ENCODE measurements around the gene CAMKK2.
"Not testable (repeated sequence)": the region's sequence is repeated elsewhere in the genome, so short reads cannot be mapped to it uniquely, and the experiment has no call there.

Gene CAMKK2

GRCh38 chr12:121296618-121297434 is at the start of gene CAMKK2:
TSS of gene CAMKK2 (minus strand) at chr12:121296709. CDS start at chr12:121274526, 22,183 bp downstream.
- peak; percentile 77 to 87 for DNase-seq

- DNase-seq: no peak
Measured at GRCh38 chr12:121345151-121345815, 48.8 kb upstream of the CAMKK2 start.

DNA sequence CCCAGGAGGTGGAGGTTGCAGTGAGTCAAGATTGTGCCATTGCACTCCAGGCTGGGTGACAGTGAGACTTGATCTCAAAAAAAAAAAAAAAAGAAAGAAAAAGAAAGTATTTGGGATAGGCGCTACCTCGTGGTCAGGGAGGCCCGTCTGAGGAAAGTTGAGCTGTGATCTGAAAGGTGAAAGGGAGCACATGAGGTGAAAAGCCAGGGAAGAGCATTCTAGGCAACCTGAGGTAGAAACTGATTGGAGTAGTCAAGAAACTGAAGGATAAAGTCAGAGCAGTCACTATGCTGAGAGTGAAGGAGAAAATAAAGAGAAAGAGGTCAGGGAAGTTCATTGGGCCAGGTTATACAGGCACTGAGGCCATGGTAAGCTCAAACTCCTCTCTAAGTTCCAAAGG is 48.0 kb upstream of the CAMKK2 start:
- DNase-seq: no peak

DNA sequence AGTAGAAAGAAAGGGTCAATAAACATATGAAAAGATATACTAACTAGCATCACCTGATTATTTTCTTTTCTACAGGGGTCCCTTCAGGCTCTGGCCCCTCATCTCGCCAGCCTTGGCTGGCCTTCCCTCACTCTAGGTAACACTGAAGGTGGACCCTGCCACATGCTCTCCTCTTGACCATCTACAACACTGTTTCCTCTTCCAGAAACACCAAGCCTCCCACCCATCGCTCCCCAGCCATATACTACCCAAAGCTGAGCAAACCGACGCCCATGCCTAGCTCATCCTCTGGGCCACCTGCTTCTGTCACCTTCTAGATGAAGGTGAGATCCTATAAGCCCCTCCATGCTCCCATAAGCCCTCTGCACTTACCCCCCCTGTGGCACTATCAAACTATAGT is 40.9 kb upstream of the CAMKK2 start:
- DNase-seq: no peak

DNA sequence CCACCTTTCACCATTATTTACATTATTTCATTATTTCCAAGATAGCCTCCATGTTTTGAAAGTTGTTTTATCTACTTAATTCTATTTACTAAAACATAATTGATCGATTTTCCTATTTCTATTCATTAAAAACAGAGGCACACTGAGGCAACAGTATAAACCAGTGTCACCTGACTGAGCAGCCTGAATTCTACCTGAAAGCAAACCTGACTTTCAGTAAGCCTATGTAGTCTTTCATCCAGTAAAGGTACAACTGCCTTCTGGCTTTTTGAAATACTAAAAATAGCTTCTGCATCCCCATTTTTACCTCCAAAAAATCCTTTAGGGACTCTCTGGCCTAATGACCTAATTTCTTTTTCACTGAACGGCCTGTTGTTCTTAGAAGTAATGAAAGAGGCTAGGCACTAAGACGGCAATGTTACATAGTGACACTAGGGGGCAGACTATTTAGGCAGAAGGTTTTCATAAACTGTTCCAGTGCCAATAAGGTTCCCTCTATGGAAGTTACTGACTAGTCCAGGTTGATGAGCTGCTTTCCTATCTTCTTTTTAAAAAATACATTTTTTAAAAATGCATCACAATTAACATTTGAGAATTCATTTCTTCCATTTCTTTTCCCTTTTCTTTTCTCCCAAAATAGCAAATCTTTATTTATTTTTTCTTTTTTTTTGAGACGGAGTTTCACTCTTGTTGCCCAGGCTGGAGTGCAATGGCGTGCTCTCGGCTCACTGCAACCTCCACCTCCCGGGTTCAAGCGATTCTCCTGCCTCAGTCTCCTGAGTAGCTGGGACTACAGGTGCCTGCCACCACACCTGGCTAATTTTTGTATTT is 38.2 kb upstream of the CAMKK2 start:
- peak; percentile 92 to 97 for DNase-seq

GRCh38 chr12:121333747-121334146 is 37.2 kb upstream of the CAMKK2 start:
- DNase-seq: no peak

DNA sequence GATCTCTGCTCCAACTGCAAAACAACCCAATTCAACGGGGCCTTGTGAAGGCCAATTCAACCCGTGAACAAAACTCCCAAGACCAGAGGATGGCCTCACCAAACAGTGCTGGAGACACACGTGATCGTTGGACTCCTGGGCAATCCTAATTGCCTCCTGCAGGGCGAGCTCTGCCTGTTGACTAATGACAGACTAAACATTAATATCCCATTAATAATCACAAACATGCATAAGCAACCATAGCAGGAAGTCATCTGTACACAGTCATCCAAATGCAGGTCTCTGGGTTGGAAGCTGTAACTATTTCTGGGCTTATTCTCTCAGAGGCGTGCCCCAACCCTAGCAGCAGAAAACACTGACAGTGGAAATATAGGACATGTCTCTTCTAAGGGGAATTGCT is 34.7 kb upstream of the CAMKK2 start:
- no peak for DNase-seq

DNA sequence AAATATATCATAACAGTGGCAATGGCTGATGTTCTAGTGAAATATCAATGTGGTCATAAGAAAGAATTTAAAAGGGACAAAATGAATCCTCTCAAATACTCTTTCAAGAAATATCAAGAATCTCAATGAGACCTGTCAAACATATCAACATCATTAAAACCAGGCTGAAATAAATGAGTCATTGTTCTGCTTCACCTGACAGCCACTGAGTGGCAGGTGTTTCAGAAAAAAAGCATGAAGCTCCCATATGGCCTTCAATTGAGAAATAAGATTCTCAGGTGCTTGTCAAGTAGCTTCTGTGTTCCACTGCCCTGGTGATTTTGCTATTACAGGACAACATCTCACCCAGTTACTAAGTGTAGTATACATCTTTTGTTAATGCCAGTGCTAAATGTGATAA is 34.2 kb upstream of the CAMKK2 start:
- DNase-seq: no peak

GRCh38 chr12:121330195-121330594 is 33.7 kb upstream of the CAMKK2 start:
- DNase-seq: no peak

GRCh38 chr12:121328620-121329019 is 32.1 kb upstream of the CAMKK2 start:
- DNase-seq: no peak

- DNase-seq: no peak
Measured at GRCh38 chr12:121326996-121327674, 30.6 kb upstream of the CAMKK2 start.

- no peak for DNase-seq
Measured at GRCh38 chr12:121325922-121326396, 29.4 kb upstream of the CAMKK2 start.

GRCh38 chr12:121323908-121324307 is 27.4 kb upstream of the CAMKK2 start:
- no peak for DNase-seq

- no peak for DNase-seq
Measured at GRCh38 chr12:121318121-121318520, 21.6 kb upstream of the CAMKK2 start.

DNA sequence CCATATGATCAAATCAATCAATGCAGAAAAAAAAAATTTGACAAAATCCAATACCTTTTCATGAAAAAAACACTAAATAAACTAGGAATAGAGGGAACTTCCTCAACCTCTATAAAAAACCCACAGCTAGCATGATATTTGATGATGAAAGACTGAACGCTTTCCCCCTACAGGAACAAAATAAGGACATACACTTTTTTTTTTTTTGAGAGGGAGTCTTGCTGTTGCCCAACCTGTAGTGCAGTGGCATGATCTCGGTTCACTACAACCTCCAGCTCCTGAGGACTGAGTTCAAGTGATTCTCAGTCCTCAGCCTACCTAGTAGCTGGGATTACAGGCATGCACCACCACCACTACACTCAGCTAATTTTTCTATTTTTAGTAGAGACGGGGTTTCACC is 17.9 kb upstream of the CAMKK2 start:
- DNase-seq: peak; percentile 51 to 55

GRCh38 chr12:121310231-121310630 is 13.7 kb upstream of the CAMKK2 start:
- not testable (repeated sequence) for DNase-seq

DNA sequence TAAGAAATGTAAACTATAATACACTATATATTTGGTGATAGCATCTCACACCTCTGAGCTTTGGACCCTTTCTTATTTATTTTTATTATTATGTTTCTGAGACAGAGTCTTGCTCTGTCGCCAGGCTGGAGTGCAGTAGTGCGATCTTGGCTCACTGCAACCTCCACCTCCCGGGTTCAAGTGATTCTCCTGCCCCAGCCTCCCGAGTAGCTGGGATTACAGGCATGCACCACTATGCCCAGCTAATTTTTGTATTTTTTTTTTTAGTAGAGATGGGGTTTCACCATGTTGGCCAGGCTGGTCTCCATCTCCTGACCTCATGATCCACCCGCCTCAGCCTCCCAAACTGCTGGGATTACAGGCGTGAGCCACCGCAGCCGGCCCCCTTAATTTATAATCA is 10.9 kb upstream of the CAMKK2 start:
- not testable (repeated sequence) for DNase-seq

DNA sequence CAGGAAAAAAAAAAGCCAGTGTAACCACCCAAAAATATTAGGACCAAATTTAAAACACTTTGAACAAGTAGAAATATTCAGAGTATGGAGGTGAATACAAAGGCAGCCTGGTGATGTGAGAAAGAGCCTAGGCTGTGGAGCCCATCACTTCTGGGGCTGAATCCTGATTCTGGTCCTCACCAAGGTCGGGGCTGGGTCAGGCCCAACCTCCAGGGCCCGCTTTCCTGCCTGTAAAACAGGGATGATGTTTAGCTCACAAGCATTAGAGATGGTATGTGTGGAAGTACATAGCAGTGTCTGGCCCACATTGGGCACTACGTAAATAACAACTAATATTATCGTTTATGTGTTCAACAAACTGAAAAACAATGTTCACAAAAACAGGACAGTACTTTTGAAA is 7.8 kb upstream of the CAMKK2 start:
- no peak for DNase-seq

DNA sequence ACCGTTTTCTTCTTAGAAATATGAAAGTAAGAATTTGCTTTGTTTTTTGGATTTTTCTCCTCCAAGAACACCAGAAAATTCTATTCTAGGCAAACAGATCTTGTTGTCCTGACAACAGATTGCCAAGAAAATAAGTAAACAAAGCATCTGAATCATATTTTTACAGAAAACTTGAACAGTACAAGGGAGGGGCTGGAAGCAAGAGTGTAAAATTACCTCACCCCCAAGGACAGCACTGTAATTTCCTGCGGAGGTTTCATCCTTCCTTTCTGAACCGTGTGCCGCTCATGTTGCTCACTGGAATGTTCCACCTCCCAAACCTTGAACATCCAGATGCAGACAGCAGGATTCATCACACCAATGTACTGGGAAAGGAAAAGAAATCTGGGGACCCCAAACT is 5.4 kb upstream of the CAMKK2 start:
- no peak for DNase-seq

DNA sequence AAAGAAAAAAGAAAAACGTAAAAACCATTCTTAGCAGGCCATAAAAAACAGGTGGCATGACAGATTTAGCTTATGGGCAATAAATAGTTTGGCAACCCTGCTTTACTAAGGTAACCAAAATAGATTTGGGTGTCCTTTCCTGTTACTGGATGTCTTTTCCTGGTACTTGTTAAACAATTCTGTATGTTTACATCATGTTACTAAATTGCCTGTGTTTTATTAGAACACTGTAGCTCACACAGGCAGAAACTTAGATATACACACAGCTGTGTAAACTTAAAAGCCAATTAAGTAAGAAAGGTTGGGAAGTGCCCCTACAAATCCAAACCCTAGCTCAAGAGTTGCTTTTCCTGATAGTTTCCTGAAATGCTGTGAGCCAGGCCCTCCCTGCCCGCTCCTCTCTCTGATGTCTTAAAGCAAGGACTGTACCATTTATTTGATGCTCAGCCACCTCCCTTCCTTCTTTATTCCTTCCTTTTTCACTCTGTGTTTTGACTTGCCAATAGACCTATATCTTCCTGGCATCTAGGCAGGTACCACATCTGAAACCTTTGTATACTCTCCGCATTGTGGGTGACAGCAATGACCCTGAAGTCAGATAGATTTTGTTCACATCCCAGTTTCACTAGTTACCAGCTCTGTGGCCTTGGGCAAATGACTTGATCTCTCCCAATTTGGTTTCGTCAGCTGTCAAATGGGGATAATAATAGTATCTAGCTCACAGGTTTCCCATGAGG is 3.7 kb upstream of the CAMKK2 start:
- no peak for DNase-seq

DNA sequence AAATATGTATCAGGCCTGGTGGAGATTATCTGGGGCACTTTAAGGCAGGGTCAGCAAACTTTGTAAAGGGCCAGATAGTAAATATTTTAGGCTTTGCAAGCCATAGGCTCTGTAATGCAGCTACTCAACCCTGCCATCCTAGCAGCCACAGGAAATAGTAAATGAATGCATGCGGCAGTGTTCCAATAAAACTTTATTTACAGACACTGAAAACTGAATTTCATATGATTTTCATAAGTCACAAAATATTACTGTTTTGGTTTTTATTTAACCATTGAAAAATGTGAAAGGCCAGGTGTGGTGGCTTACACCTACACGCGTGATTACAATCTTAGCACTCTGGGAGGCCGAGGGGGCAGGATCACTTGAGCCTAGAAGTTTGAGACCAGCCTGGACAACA is 3.2 kb upstream of the CAMKK2 start:
- DNase-seq: no peak

DNA sequence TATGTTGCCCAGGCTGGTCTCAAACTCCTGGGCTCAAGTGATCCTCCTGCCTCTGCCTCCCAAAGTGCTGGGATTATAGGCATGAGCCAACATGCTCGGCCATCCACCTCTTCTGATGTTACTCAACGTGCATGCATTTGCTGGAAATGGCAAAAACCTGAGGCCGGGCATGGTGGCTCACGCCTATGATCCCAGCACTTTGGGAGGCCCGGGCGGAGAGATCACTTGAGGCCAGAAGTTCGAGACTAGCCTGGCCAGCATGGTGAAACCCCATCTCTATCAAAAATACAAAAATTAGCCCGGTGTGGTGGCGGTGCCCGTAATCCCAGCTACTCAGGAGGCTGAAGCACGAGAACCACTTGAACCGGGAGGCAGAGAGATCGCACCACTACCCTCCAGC is 1.9 kb upstream of the CAMKK2 start:
- not testable (repeated sequence) for DNase-seq
